Measurements from ENCODE around the gene PDE6G. TPM values are rescaled to one million over a fixed set of nuclear protein-coding genes. Genes with fewer than 3 reads are reported as not detected.

The PDE6G gene
- total RNA-seq, 1 donor from 2014 or later = 1.1 TPM

- TF ChIP-seq, protein P1, sequence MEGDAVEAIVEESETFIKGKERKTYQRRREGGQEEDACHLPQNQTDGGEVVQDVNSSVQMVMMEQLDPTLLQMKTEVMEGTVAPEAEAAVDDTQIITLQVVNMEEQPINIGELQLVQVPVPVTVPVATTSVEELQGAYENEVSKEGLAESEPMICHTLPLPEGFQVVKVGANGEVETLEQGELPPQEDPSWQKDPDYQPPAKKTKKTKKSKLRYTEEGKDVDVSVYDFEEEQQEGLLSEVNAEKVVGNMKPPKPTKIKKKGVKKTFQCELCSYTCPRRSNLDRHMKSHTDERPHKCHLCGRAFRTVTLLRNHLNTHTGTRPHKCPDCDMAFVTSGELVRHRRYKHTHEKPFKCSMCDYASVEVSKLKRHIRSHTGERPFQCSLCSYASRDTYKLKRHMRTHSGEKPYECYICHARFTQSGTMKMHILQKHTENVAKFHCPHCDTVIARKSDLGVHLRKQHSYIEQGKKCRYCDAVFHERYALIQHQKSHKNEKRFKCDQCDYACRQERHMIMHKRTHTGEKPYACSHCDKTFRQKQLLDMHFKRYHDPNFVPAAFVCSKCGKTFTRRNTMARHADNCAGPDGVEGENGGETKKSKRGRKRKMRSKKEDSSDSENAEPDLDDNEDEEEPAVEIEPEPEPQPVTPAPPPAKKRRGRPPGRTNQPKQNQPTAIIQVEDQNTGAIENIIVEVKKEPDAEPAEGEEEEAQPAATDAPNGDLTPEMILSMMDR (IDR thresholded peaks at IDR 0.05; ENCODE audit: unreplicated experiment) = no peak
- no peak for DNase-seq (ENCODE audit: low spot score)
- Mint-ChIP-seq H3K36me3 (ENCODE audit: low read depth, unreplicated experiment) (peaks cover 9% of the 10 kb centered on the region), H3K27ac (ENCODE audit: unreplicated experiment) (no peak overlapping the region), H3K4me1 (ENCODE audit: unreplicated experiment) (peaks cover 10% of the 10 kb centered on the region), H3K4me3 (ENCODE audit: unreplicated experiment) (no peak overlapping the region), H3K9me3 (ENCODE audit: unreplicated experiment) (no peaks in the 10 kb centered on the region), H3K27me3 (ENCODE audit: unreplicated experiment) (peaks cover 10% of the 10 kb centered on the region)
Measured at GRCh38 chr17:81640011-81640410, 16.3 kb downstream of the PDE6G start.

DNA sequence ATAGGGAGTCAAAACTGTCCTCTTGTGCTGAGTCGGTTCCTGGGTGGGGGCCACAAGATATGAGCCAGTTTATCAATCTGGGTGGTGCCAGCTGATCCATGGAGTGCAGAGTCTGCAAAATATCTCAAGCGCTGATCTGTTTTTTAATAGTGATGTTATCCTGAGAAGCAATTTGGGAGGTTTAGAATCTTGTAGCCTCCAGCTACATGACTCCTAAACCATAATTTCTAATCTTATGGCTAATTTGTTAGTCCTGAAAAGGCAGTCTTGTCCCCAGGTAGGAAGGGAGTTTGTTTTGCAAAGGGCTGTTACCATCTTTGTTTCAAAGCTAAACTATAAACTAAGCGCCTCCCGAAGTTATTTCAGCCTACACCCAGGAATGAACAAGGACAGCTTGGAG is 17.7 kb downstream of the PDE6G start:
- Mint-ChIP-seq H3K4me3 (ENCODE audit: unreplicated experiment) (peak overlapping the region; percentile 1), H3K9me3 (ENCODE audit: unreplicated experiment) (no peaks in the 10 kb centered on the region), H3K27ac (ENCODE audit: unreplicated experiment) (peak overlapping the region; percentile 11), H3K4me1 (ENCODE audit: unreplicated experiment) (peaks cover 10% of the 10 kb centered on the region), H3K36me3 (ENCODE audit: low read depth, unreplicated experiment) (peaks cover 9% of the 10 kb centered on the region), H3K27me3 (ENCODE audit: unreplicated experiment) (peaks cover 7% of the 10 kb centered on the region)
- no peak for DNase-seq (ENCODE audit: low spot score)
- TF ChIP-seq, protein P1 (IDR thresholded peaks at IDR 0.05; ENCODE audit: unreplicated experiment) = no peak

DNA sequence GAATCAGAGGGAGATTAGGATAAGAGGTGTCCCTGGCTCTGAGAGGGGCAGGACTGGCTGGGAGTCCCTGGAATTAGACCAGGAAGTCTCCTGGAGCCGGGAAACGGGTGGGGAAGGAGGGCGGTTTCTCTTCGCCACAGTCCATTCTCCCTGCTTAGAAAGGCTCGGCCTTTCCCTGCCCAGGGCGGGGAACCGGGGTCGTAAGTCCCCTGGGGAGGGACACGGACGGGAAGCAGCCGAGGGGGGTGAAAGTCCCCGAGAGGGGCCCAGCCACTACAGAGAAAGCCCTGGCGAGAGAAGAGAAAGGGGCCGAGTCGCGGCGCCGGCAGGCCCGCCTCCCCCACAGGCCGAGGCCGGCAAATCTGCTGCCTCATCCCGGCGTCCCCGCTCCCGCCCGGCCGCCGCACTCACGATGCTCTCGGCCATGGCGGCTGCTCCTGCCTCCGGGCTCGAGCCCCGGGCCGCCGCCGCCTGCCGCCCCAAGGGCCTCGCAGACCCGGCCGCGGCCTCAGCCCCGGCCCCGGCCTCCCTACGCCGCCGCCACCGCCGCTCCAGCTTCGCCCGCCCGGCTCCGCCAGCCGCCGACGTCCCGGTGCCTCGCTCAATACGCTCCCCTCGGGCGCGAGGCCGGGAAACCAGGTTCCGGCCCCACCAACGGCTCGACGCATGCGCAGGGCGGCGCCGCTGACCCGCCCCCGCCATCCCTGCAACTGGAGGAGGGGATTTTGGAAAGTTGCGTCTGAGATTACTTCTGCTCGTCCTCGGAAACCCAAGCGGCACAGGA is 19.6 kb downstream of the PDE6G start, which contains the start of the genes NPLOC4 and TSPAN10:
Gene NPLOC4 (minus strand): TSS at position 608 of the 784 bp plus-strand sequence. CDS start 182 bp downstream, at position 426.
Gene TSPAN10 (plus strand): TSS at position 692 of the 784 bp plus-strand sequence. CDS start 5,217 bp downstream, outside the sequence.
- H3K36me3 Mint-ChIP-seq (ENCODE audit: low read depth, unreplicated experiment) = peaks cover 9% of the 10 kb centered on the region
- peak within 1 kb of the TSS; percentile 99 for H3K4me3 Mint-ChIP-seq (ENCODE audit: unreplicated experiment)
- TF ChIP-seq, protein P1 (IDR thresholded peaks at IDR 0.05; ENCODE audit: unreplicated experiment) = no peak
- H3K4me1 Mint-ChIP-seq (ENCODE audit: unreplicated experiment) = peaks cover 14% of the 10 kb centered on the region
- peaks cover 8% of the 10 kb centered on the region for H3K27me3 Mint-ChIP-seq (ENCODE audit: unreplicated experiment)
- peak; percentile 94 for DNase-seq (ENCODE audit: low spot score)
- H3K9me3 Mint-ChIP-seq (ENCODE audit: unreplicated experiment) = no peaks in the 10 kb centered on the region
- peak within 1 kb of the TSS; percentile 99 for H3K27ac Mint-ChIP-seq (ENCODE audit: unreplicated experiment)

DNA sequence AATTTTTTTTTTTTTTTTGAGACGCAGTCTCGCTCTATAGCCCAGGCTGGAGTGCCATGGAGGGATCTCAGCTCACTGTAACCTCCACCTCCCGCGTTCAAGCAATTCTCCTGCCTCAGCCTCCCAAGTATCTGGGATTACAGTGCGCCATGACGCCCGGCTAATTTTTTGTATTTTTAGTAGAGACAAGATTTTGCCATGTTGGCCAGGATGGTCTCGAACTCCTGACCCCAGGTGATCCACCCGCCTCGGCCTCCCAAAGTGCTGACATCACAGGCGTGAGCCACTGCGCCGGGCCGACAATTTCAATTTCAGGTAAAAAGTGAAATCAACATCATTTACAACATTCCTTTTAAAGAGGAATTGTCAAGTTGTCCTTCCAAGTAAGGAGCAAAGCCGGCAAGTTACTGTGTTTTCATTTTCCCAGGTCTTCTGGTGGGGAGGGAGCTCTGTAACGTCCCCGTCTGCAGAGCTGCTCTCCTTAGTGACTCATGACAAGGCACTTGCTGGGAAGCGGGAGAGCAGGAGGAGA is 20.3 kb downstream of the PDE6G start:
- Mint-ChIP-seq H3K4me3 (ENCODE audit: unreplicated experiment) (peak overlapping the region; percentile 99), H3K27me3 (ENCODE audit: unreplicated experiment) (peaks cover 8% of the 10 kb centered on the region), H3K27ac (ENCODE audit: unreplicated experiment) (peak overlapping the region; percentile 99), H3K9me3 (ENCODE audit: unreplicated experiment) (no peaks in the 10 kb centered on the region), H3K4me1 (ENCODE audit: unreplicated experiment) (peaks cover 18% of the 10 kb centered on the region), H3K36me3 (ENCODE audit: low read depth, unreplicated experiment) (peaks cover 9% of the 10 kb centered on the region)
- DNase-seq (ENCODE audit: low spot score) = no peak
- TF ChIP-seq, protein P1 (IDR thresholded peaks at IDR 0.05; ENCODE audit: unreplicated experiment) = no peak

DNA sequence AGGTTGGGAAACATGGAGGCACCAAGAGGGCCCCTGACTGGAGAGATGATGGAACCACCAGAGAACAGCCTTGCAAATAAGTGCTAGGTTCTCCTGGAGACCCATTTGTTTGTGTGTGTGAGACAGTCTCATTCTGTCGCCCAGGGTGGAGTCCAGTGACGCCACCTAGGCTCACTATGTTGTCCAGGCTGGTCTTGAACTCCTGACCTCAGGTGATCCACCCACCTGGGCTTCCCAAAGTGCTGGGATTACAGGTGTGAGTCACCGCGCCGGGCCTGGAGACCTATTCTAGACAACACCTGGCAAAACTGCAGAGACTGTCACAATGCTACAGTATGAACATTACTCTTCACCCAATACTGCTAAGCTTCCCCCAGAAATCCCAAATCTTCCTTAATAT is 20.9 kb downstream of the PDE6G start:
- Mint-ChIP-seq H3K36me3 (ENCODE audit: low read depth, unreplicated experiment) (peaks cover 9% of the 10 kb centered on the region), H3K4me3 (ENCODE audit: unreplicated experiment) (peak overlapping the region; percentile 99), H3K9me3 (ENCODE audit: unreplicated experiment) (no peaks in the 10 kb centered on the region), H3K27ac (ENCODE audit: unreplicated experiment) (peak overlapping the region; percentile 99), H3K27me3 (ENCODE audit: unreplicated experiment) (peaks cover 8% of the 10 kb centered on the region), H3K4me1 (ENCODE audit: unreplicated experiment) (peaks cover 18% of the 10 kb centered on the region)
- DNase-seq (ENCODE audit: low spot score) = no peak
- TF ChIP-seq, protein P1 (IDR thresholded peaks at IDR 0.05; ENCODE audit: unreplicated experiment) = no peak

Data from endothelial cell (in vitro differentiated cells).